Parathyroid adenoma (tissue), 2 donors: ENCODE measurements around the gene VAV3.

ENCODE experiments used
- H2AFZ ChIP-seq: fragments of 300-600 bp; sonication (generic); one replicate; pipeline ENCODE4 v1.7.0; 2017; ENCODE audit warnings: antibody characterized with exemption, mild to moderate bottlenecking
- H3K27ac ChIP-seq: fragments of 300-600 bp; sonication (generic); one replicate; pipeline ENCODE4 v1.7.0; 2017
- H3K27me3 ChIP-seq: fragments of 300-600 bp; sonication (generic); one replicate; pipeline ENCODE4 v1.7.0; 2017; ENCODE audit warnings: low read length; ENCODE audit not compliant: control insufficient read depth, insufficient read depth
- H3K36me3 ChIP-seq: fragments of 300-600 bp; sonication (generic); one replicate; pipeline ENCODE4 v1.7.0; 2017; ENCODE audit warnings: low read length; ENCODE audit not compliant: control insufficient read depth, insufficient read depth
- H3K4me1 ChIP-seq: fragments of 300-600 bp; sonication (generic); one replicate; pipeline ENCODE4 v1.7.0; 2017; ENCODE audit warnings: control low read depth
- H3K4me2 ChIP-seq: fragments of 300-600 bp; sonication (generic); one replicate; pipeline ENCODE4 v1.7.0; 2017; ENCODE audit warnings: low read length
- H3K4me3 ChIP-seq: fragments of 300-600 bp; sonication (generic); one replicate; pipeline ENCODE4 v1.7.0; 2017; ENCODE audit warnings: low read depth, low read length
- H3K79me2 ChIP-seq: fragments of 300-600 bp; sonication (generic); one replicate; pipeline ENCODE4 v1.7.0; 2017; ENCODE audit warnings: control low read depth
- H3K9ac ChIP-seq: fragments of 300-600 bp; sonication (generic); one replicate; pipeline ENCODE4 v1.7.0; 2017; ENCODE audit warnings: mild to moderate bottlenecking
- H3K9me3 ChIP-seq: fragments of 300-600 bp; sonication (generic); one replicate; pipeline ENCODE4 v1.7.0; 2017; ENCODE audit warnings: low read length; ENCODE audit not compliant: control insufficient read depth
- TF ChIP-seq, protein P1 (sequence below): fragments of 300-600 bp; sonication (generic); IDR thresholded peaks from one replicate; pipeline ENCODE4 v1.7.0; 2017; ENCODE audit warnings: antibody characterized with exemption, mild to moderate bottlenecking
- donor health status: primary hyperparathyroidism.

Gene VAV3

DNA sequence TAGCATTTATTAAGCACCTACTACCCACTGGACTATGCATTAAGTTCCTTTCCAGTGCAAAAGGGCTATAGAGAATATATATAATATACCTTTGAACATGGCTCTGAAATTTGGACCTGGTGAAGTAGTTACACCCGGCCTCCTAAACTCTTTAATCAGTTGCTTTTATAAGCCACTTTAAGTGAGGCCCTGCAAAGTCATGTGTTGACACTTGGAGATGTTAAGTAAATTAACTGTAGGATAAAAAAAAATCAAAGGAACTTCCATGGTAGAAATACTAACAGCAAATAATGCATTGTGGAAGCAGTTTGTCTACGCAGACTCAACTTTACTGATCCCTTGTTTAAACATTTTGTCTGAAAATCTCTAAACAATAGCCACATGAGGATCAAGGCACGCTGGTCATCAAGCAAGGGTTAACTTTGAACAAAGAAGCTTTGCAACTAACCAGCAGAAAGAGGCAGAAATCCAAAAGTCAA is 283.9 kb downstream of the VAV3 start:
- TF ChIP-seq, protein P1, sequence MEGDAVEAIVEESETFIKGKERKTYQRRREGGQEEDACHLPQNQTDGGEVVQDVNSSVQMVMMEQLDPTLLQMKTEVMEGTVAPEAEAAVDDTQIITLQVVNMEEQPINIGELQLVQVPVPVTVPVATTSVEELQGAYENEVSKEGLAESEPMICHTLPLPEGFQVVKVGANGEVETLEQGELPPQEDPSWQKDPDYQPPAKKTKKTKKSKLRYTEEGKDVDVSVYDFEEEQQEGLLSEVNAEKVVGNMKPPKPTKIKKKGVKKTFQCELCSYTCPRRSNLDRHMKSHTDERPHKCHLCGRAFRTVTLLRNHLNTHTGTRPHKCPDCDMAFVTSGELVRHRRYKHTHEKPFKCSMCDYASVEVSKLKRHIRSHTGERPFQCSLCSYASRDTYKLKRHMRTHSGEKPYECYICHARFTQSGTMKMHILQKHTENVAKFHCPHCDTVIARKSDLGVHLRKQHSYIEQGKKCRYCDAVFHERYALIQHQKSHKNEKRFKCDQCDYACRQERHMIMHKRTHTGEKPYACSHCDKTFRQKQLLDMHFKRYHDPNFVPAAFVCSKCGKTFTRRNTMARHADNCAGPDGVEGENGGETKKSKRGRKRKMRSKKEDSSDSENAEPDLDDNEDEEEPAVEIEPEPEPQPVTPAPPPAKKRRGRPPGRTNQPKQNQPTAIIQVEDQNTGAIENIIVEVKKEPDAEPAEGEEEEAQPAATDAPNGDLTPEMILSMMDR: no peak

GRCh38 chr1:107680579-107680985 is 284.4 kb downstream of the VAV3 start:
- Histone ChIP-seq H3K4me2 (no peak overlapping the region), H3K4me3 (no peak overlapping the region), H3K27ac (no peak overlapping the region), H3K27me3 (no peaks in the 10 kb centered on the region), H3K4me1 (no peaks in the 10 kb centered on the region), H3K36me3 (no peaks in the 10 kb centered on the region), H3K9me3 (no peaks in the 10 kb centered on the region), H3K79me2 (no peaks in the 10 kb centered on the region), H2AFZ (no peak overlapping the region), H3K9ac (no peak overlapping the region)
- TF ChIP-seq, protein P1: no peak

More for the DNA sequence above, 283.9 kb downstream of the VAV3 start:
- Histone ChIP-seq H3K4me1 (no peaks in the 10 kb centered on the region), H3K9ac (no peak overlapping the region), H3K9me3 (no peaks in the 10 kb centered on the region), H3K4me2 (no peak overlapping the region), H3K36me3 (no peaks in the 10 kb centered on the region), H2AFZ (no peak overlapping the region), H3K79me2 (no peaks in the 10 kb centered on the region), H3K4me3 (no peak overlapping the region), H3K27me3 (no peaks in the 10 kb centered on the region), H3K27ac (no peak overlapping the region)

- H3K36me3 ChIP-seq: no peaks in the 10 kb centered on the region
- H3K27me3 ChIP-seq: no peaks in the 10 kb centered on the region
- no peak overlapping the region for H2AFZ ChIP-seq
- no peaks in the 10 kb centered on the region for H3K79me2 ChIP-seq
- no peak overlapping the region for H3K4me3 ChIP-seq
- no peaks in the 10 kb centered on the region for H3K9me3 ChIP-seq
- TF ChIP-seq, protein P1: no peak
- H3K4me1 ChIP-seq: no peaks in the 10 kb centered on the region
- no peak overlapping the region for H3K9ac ChIP-seq
- no peak overlapping the region for H3K27ac ChIP-seq
- no peak overlapping the region for H3K4me2 ChIP-seq
These were observed 285.5 kb downstream of the VAV3 start for GRCh38 chr1:107679411-107679953.

DNA sequence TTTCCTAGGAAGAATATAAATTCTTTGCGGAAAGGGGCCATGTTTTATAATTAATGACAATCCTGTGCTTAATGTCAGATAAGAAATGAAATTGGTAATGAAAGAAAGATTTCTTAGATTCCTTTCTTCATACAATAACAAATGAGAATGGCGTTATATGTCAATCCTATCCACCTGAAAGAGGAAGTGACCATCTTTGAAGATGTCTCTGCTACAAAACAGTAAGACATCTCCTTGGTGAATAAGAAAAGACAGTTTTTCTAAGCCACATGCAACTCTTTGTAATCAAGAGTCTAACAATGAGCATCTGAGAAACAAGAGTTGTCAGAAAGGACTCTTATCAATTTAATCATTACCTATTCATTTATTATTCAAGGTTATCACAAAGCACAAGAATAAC is 286.0 kb downstream of the VAV3 start:
- Histone ChIP-seq H3K4me3 (no peak overlapping the region), H2AFZ (no peak overlapping the region), H3K4me1 (no peaks in the 10 kb centered on the region), H3K9ac (no peak overlapping the region), H3K9me3 (no peaks in the 10 kb centered on the region), H3K79me2 (no peaks in the 10 kb centered on the region), H3K27me3 (no peaks in the 10 kb centered on the region), H3K36me3 (no peaks in the 10 kb centered on the region), H3K27ac (no peak overlapping the region), H3K4me2 (no peak overlapping the region)
- TF ChIP-seq, protein P1: no peak

GRCh38 chr1:107677697-107678096 is 287.3 kb downstream of the VAV3 start:
- no peaks in the 10 kb centered on the region for H3K36me3 ChIP-seq
- H3K4me2 ChIP-seq: no peak overlapping the region
- H3K4me3 ChIP-seq: no peak overlapping the region
- peak overlapping the region; percentile 14 for H2AFZ ChIP-seq
- no peaks in the 10 kb centered on the region for H3K9me3 ChIP-seq
- H3K4me1 ChIP-seq: no peaks in the 10 kb centered on the region
- H3K79me2 ChIP-seq: no peaks in the 10 kb centered on the region
- no peak overlapping the region for H3K9ac ChIP-seq
- TF ChIP-seq, protein P1: no peak
- H3K27me3 ChIP-seq: no peaks in the 10 kb centered on the region
- H3K27ac ChIP-seq: no peak overlapping the region
